ENCODE measurements around the gene TMCC1.

The TMCC1 gene

GRCh38 chr3:129739634-129740033 lies 153.9 kb downstream of the TMCC1 start:
- no peak for TF ChIP-seq CTCF (IDR thresholded peaks at IDR 0.05; ENCODE audit: control insufficient read depth, extremely low read depth, insufficient read depth)
- no peak for DNase-seq (ENCODE audit: low read depth)
- no peak overlapping the region for H3K4me3 ChIP-seq (ENCODE audit: low read depth, low read length)

GRCh38 chr3:129738172-129738571 lies 155.3 kb downstream of the TMCC1 start:
- DNase-seq (ENCODE audit: low read depth), result no peak
- no peak for TF ChIP-seq CTCF (IDR thresholded peaks at IDR 0.05; ENCODE audit: control insufficient read depth, extremely low read depth, insufficient read depth)

GRCh38 chr3:129736070-129736469 lies 157.4 kb downstream of the TMCC1 start:
- TF ChIP-seq CTCF (IDR thresholded peaks at IDR 0.05; ENCODE audit: control insufficient read depth, extremely low read depth, insufficient read depth), result no peak
- DNase-seq (ENCODE audit: low read depth), result no peak
- H3K4me3 ChIP-seq (ENCODE audit: low read depth, low read length), result no peak overlapping the region

More at GRCh38 chr3:129738172-129738571, 155.3 kb downstream of the TMCC1 start:
- H3K4me3 ChIP-seq (ENCODE audit: low read depth, low read length), result no peak overlapping the region

- no peak for TF ChIP-seq CTCF (IDR thresholded peaks at IDR 0.05; ENCODE audit: control insufficient read depth, extremely low read depth, insufficient read depth)
- no peak overlapping the region for H3K4me3 ChIP-seq (ENCODE audit: low read depth, low read length)
- DNase-seq (ENCODE audit: low read depth), result no peak
These were observed 157.9 kb downstream of the TMCC1 start for GRCh38 chr3:129735638-129736037.

GRCh38 chr3:129734449-129734848 lies 159.1 kb downstream of the TMCC1 start:
- H3K4me3 ChIP-seq (ENCODE audit: low read depth, low read length), result no peak overlapping the region
- no peak for TF ChIP-seq CTCF (IDR thresholded peaks at IDR 0.05; ENCODE audit: control insufficient read depth, extremely low read depth, insufficient read depth)
- no peak for DNase-seq (ENCODE audit: low read depth)

GRCh38 chr3:129732200-129732876 lies 161.2 kb downstream of the TMCC1 start:
- no peak for TF ChIP-seq CTCF (IDR thresholded peaks at IDR 0.05; ENCODE audit: control insufficient read depth, extremely low read depth, insufficient read depth)
- DNase-seq (ENCODE audit: low read depth), result no peak

GRCh38 chr3:129727707-129728106 lies 165.8 kb downstream of the TMCC1 start:
- no peak overlapping the region for H3K4me3 ChIP-seq (ENCODE audit: low read depth, low read length)
- no peak for DNase-seq (ENCODE audit: low read depth)
- no peak for TF ChIP-seq CTCF (IDR thresholded peaks at IDR 0.05; ENCODE audit: control insufficient read depth, extremely low read depth, insufficient read depth)

More at GRCh38 chr3:129732200-129732876, 161.2 kb downstream of the TMCC1 start:
- H3K4me3 ChIP-seq (ENCODE audit: low read depth, low read length), result no peak overlapping the region

Data from LNCaP clone FGC (cell line).